Neuronal stem cell (in vitro differentiated cells): ENCODE measurements around the gene USF2.
"Not testable (repeated sequence)": the region's sequence is repeated elsewhere in the genome, so short reads cannot be mapped to it uniquely, and the experiment has no call there.

ENCODE experiments used
- DNase-seq: peaks from one replicate; pipeline ENCODE4 v3.0.0-alpha.2; 2013; ENCODE audit warnings: low spot score
- H2AFZ ChIP-seq: one replicate; pipeline ENCODE4 v1.6.1; 2013; ENCODE audit warnings: mild to moderate bottlenecking, low read length, inconsistent platforms
- H2AK5ac ChIP-seq: 2 replicates; pipeline ENCODE4 v1.6.1; 2013; ENCODE audit warnings: low read depth, mild to moderate bottlenecking, inconsistent platforms, low read length, moderate library complexity, mixed read lengths
- H2BK120ac ChIP-seq: 2 replicates; pipeline ENCODE4 v1.6.1; 2013; ENCODE audit warnings: low read depth, mild to moderate bottlenecking, inconsistent platforms, low read length, moderate library complexity, mixed read lengths
- H2BK12ac ChIP-seq: one replicate; pipeline ENCODE4 v1.6.1; 2013; ENCODE audit warnings: low read length, inconsistent platforms
- H2BK15ac ChIP-seq: 2 replicates; pipeline ENCODE4 v1.6.1; 2013; ENCODE audit warnings: mild to moderate bottlenecking, low read length, inconsistent platforms, mixed read lengths
- H2BK5ac ChIP-seq: one replicate; pipeline ENCODE4 v1.6.1; 2013; ENCODE audit warnings: inconsistent platforms, mild to moderate bottlenecking, low read length, moderate library complexity
- H3K14ac ChIP-seq: one replicate; pipeline ENCODE4 v1.6.1; 2013; ENCODE audit warnings: low read length, inconsistent platforms
- H3K18ac ChIP-seq: 2 replicates; pipeline ENCODE4 v1.6.1; 2013; ENCODE audit warnings: low read length, inconsistent platforms
- H3K23ac ChIP-seq: 2 replicates; pipeline ENCODE4 v1.6.1; 2013; ENCODE audit warnings: low read depth, mild to moderate bottlenecking, mixed read lengths, low read length, inconsistent platforms; ENCODE audit not compliant: poor library complexity
- H3K27ac ChIP-seq: replicated peaks from 3 replicates; pipeline ENCODE4 v1.5.1; 2013; ENCODE audit warnings: low read length, inconsistent platforms
- H3K27me3 ChIP-seq, 3 experiments: 2 replicates each; pipeline ENCODE4 v1.6.1; 2013; ENCODE audit warnings: low read length in 3 of 3, mild to moderate bottlenecking in 2 of 3, inconsistent platforms in 1 of 3, low read depth in 1 of 3, mixed read lengths in 1 of 3, moderate library complexity in 1 of 3; ENCODE audit not compliant: control insufficient read depth in 3 of 3, insufficient read depth in 3 of 3
- H3K36me3 ChIP-seq, 2 donors: replicated peaks in 1 of 2; 2 replicates each; pipeline ENCODE4 v1.6.1; 2013; ENCODE audit warnings: low read length in 2 of 2; ENCODE audit not compliant: control insufficient read depth in 2 of 2, insufficient read depth in 2 of 2
- H3K4ac ChIP-seq: 2 replicates; pipeline ENCODE4 v1.6.1; 2013; ENCODE audit warnings: inconsistent platforms, mild to moderate bottlenecking, low read length, moderate library complexity
- H3K4me1 ChIP-seq, 2 donors: 1 replicate in 1 of 2; 2 replicates in 1 of 2; pipeline ENCODE4 v1.6.1; 2013; ENCODE audit warnings: low read length in 2 of 2, low read depth in 1 of 2; ENCODE audit not compliant: control insufficient read depth in 2 of 2, insufficient read depth in 1 of 2
- H3K4me2 ChIP-seq: one replicate; pipeline ENCODE4 v1.6.1; 2013; ENCODE audit warnings: mild to moderate bottlenecking, low read length, inconsistent platforms; ENCODE audit not compliant: insufficient read depth, poor library complexity, severe bottlenecking
- H3K4me3 ChIP-seq, 2 donors: 2 replicates each; pipeline ENCODE4 v1.5.1; 2013; ENCODE audit warnings: low read length in 2 of 2, mild to moderate bottlenecking in 2 of 2, inconsistent platforms in 1 of 2, moderate library complexity in 1 of 2
- H3K79me1 ChIP-seq: one replicate; pipeline ENCODE4 v1.6.1; 2013; ENCODE audit warnings: low read depth, mild to moderate bottlenecking, inconsistent platforms, low read length, moderate library complexity
- H3K9ac ChIP-seq: one replicate; pipeline ENCODE4 v1.6.1; 2013; ENCODE audit warnings: mild to moderate bottlenecking, low read depth, low read length, inconsistent platforms; ENCODE audit not compliant: poor library complexity
- H3K9me3 ChIP-seq, 2 donors: replicated peaks in 1 of 2; 2 replicates each; pipeline versions ENCODE3 to v1.6.1; 2013; ENCODE audit warnings: low read length in 2 of 2, mild to moderate bottlenecking in 2 of 2, inconsistent platforms in 1 of 2, low read depth in 1 of 2, mixed read lengths in 1 of 2, moderate library complexity in 1 of 2; ENCODE audit not compliant: control insufficient read depth in 2 of 2, insufficient read depth in 1 of 2
- H4K8ac ChIP-seq: one replicate; pipeline ENCODE4 v1.6.1; 2013; ENCODE audit warnings: low read depth, mild to moderate bottlenecking, inconsistent platforms, low read length, moderate library complexity
- H4K91ac ChIP-seq: one replicate; pipeline ENCODE4 v1.6.1; 2013; ENCODE audit warnings: low read length, low read depth, mild to moderate bottlenecking, inconsistent platforms; ENCODE audit not compliant: poor library complexity
- WGBS, 2 donors: extraction: QIAGEN DNeasy Blood & Tissue Kit; methylation state at CpG; one replicate each; pipeline ENCODE4 v1.1.7; 2013; ENCODE audit warnings: missing lambda C conversion rate in 2 of 2, mixed read lengths in 1 of 2; ENCODE audit not compliant: insufficient read length in 2 of 2, insufficient replicate concordance in 1 of 2; ENCODE audit errors: extremely low coverage in 2 of 2; 5-methylcytosine and 5-hydroxymethylcytosine counted together

Gene USF2

GRCh38 chr19:35239597-35239996 lies 29.2 kb upstream of the USF2 start:
- not testable (repeated sequence) for H3K4ac ChIP-seq, H3K27me3 ChIP-seq, H3K79me1 ChIP-seq, H3K18ac ChIP-seq, H3K23ac ChIP-seq, H2BK120ac ChIP-seq, H4K91ac ChIP-seq, H3K14ac ChIP-seq, H4K8ac ChIP-seq, H3K4me1 ChIP-seq, DNase-seq, H2AFZ ChIP-seq, H3K9me3 ChIP-seq, H3K27ac ChIP-seq, H2BK12ac ChIP-seq, H2BK5ac ChIP-seq, H2AK5ac ChIP-seq, H2BK15ac ChIP-seq, H3K36me3 ChIP-seq, H3K9ac ChIP-seq, H3K4me2 ChIP-seq, H3K4me3 ChIP-seq
- WGBS, 2 donors = no CpG with 5 or more reads among the region's 1 CpG

- H3K9me3 ChIP-seq = peaks cover 0 to 2% of the 10 kb centered on the region in 2 donors
- DNase-seq = no peak
- no peaks in the 10 kb centered on the region for H3K79me1 ChIP-seq
- no peak overlapping the region for H3K4ac ChIP-seq
- no peak overlapping the region for H3K27ac ChIP-seq
- no peak overlapping the region for H3K14ac ChIP-seq
- no peaks in the 10 kb centered on the region for H3K36me3 ChIP-seq
- H2AK5ac ChIP-seq = no peak overlapping the region
- no CpG with 5 or more reads among the region's 1 CpG for WGBS, 2 donors
- no peak overlapping the region for H4K8ac ChIP-seq
- no peak overlapping the region for H3K23ac ChIP-seq
- H3K9ac ChIP-seq = no peak overlapping the region
- no peak overlapping the region for H2AFZ ChIP-seq
- H2BK12ac ChIP-seq = no peak overlapping the region
- H3K18ac ChIP-seq = no peak overlapping the region
- no peak overlapping the region for H2BK15ac ChIP-seq
- no peak overlapping the region for H2BK120ac ChIP-seq
- no peak overlapping the region for H2BK5ac ChIP-seq
- H3K4me2 ChIP-seq = no peak overlapping the region
- H4K91ac ChIP-seq = no peak overlapping the region
- H3K4me1 ChIP-seq = no peaks in the 10 kb centered on the region
- H3K27me3 ChIP-seq = no peaks in the 10 kb centered on the region
- H3K4me3 ChIP-seq = no peak overlapping the region
These were observed 28.4 kb upstream of the USF2 start for GRCh38 chr19:35240327-35240726.

- H2BK120ac ChIP-seq = no peak overlapping the region
- no peaks in the 10 kb centered on the region for H3K27me3 ChIP-seq
- H3K36me3 ChIP-seq = no peaks in the 10 kb centered on the region
- H2BK5ac ChIP-seq = no peak overlapping the region
- no peak overlapping the region for H2AK5ac ChIP-seq
- no peak overlapping the region for H3K14ac ChIP-seq
- no peak overlapping the region for H3K27ac ChIP-seq
- H2BK12ac ChIP-seq = no peak overlapping the region
- no peaks in the 10 kb centered on the region for H3K4me1 ChIP-seq
- no peak overlapping the region for H3K4ac ChIP-seq
- no peak overlapping the region for H4K91ac ChIP-seq
- H3K9ac ChIP-seq = no peak overlapping the region
- H3K4me2 ChIP-seq = no peak overlapping the region
- no CpG with 5 or more reads among the region's 1 CpG for WGBS, 2 donors
- no peak overlapping the region for H3K4me3 ChIP-seq
- no peak overlapping the region for H3K23ac ChIP-seq
- no peak overlapping the region for H2AFZ ChIP-seq
- no peak overlapping the region for H3K18ac ChIP-seq
- no peak overlapping the region for H2BK15ac ChIP-seq
- H4K8ac ChIP-seq = no peak overlapping the region
- peaks cover under 1 to 2% of the 10 kb centered on the region in 2 donors for H3K9me3 ChIP-seq
- no peaks in the 10 kb centered on the region for H3K79me1 ChIP-seq
- DNase-seq = no peak
These were observed 27.3 kb upstream of the USF2 start for GRCh38 chr19:35241417-35241816.

- no peak overlapping the region for H3K27ac ChIP-seq
These were observed 22.2 kb upstream of the USF2 start for GRCh38 chr19:35246466-35247092.

More at GRCh38 chr19:35246466-35247092, 22.2 kb upstream of the USF2 start:
- Histone ChIP-seq H3K9ac (no peak overlapping the region), H3K4me3 (no peak overlapping the region), H4K91ac (no peak overlapping the region), H3K36me3 (peaks cover 11 to 16% of the 10 kb centered on the region in 2 donors), H3K4ac (no peak overlapping the region), H4K8ac (no peak overlapping the region), H2AFZ (no peak overlapping the region), H3K79me1 (peaks cover 9% of the 10 kb centered on the region), H2AK5ac (no peak overlapping the region), H3K14ac (no peak overlapping the region), H2BK15ac (no peak overlapping the region), H2BK12ac (no peak overlapping the region), H2BK5ac (no peak overlapping the region), H3K23ac (no peak overlapping the region), H3K4me1 (peaks cover 0 to 9% of the 10 kb centered on the region in 2 donors), H3K27me3 (peaks cover 0 to 33% (median 0%) of the 10 kb centered on the region in 3 experiments), H3K4me2 (no peak overlapping the region), H2BK120ac (no peak overlapping the region), H3K9me3 (peaks cover 0 to 7% of the 10 kb centered on the region in 2 donors), H3K18ac (no peak overlapping the region)
- DNase-seq = no peak
- WGBS, 2 donors = no CpG with 5 or more reads among the region's 4 CpGs
